Measurements from ENCODE around the gene ACOD1.

The ACOD1 gene

DNA sequence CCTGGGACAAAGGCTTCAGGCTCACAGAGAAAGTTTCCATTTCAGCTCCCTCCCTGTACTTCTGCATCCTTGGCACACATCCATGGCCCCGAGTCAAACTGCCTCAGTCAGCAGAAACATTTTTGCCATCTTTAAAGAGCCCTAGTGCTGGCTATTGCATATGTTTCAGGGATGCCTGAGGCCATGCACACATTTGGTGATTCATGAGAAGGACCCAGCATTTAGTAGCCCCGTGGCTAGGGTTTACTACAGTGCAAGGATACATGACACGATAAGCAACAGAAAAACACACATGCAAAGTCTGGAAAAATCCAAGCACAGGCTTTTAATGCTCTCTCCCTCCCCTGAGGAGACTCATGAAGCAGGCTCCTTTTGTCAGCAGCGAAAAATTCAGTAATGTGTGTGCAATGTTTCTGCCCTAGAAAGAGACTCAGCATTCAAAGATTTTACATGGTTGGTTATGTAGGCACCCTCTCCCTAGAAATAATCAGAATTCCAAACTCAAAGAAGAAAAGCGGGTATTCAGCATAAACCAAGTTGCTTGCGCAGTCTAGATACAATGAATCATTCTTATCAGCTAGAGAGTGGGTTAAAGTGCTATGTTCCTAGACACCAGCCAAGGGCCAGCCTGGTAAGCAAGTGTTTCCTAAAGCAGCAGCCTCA lies 17.6 kb downstream of the ACOD1 start:
- no peak overlapping the region for H3K4me3 ChIP-seq (ENCODE audit: control insufficient read depth, low read depth, low read length)
- TF ChIP-seq, protein P1, sequence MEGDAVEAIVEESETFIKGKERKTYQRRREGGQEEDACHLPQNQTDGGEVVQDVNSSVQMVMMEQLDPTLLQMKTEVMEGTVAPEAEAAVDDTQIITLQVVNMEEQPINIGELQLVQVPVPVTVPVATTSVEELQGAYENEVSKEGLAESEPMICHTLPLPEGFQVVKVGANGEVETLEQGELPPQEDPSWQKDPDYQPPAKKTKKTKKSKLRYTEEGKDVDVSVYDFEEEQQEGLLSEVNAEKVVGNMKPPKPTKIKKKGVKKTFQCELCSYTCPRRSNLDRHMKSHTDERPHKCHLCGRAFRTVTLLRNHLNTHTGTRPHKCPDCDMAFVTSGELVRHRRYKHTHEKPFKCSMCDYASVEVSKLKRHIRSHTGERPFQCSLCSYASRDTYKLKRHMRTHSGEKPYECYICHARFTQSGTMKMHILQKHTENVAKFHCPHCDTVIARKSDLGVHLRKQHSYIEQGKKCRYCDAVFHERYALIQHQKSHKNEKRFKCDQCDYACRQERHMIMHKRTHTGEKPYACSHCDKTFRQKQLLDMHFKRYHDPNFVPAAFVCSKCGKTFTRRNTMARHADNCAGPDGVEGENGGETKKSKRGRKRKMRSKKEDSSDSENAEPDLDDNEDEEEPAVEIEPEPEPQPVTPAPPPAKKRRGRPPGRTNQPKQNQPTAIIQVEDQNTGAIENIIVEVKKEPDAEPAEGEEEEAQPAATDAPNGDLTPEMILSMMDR (conservative IDR thresholded peaks at IDR 0.05; ENCODE audit: control insufficient read depth, insufficient read depth, low read depth, low read length): no peak
- DNase-seq (ENCODE audit: low read depth): peak; percentile 73

DNA sequence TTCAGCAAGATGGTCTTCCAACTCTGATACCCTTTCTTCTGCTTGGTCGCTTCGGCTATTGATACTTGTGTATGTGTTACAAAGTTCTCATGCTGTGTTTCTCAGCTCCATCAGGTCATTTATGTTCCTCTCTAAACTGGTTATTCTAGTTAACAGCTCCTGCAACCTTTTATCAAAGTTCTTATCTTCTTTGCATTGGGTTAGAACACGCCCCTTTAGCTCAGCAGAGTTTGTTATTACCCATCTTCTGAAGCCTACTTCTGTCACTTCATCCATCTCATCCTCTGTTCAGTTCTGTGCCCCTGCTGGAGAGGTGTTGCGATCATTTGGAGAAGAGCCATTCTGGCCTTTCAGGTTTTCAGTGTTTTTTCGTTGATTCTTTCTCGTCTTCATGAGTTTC lies 18.7 kb downstream of the ACOD1 start:
- TF ChIP-seq, protein P1 (conservative IDR thresholded peaks at IDR 0.05; ENCODE audit: control insufficient read depth, insufficient read depth, low read depth, low read length): no peak
- no peak for DNase-seq (ENCODE audit: low read depth)
- no peak overlapping the region for H3K4me3 ChIP-seq (ENCODE audit: control insufficient read depth, low read depth, low read length)

DNA sequence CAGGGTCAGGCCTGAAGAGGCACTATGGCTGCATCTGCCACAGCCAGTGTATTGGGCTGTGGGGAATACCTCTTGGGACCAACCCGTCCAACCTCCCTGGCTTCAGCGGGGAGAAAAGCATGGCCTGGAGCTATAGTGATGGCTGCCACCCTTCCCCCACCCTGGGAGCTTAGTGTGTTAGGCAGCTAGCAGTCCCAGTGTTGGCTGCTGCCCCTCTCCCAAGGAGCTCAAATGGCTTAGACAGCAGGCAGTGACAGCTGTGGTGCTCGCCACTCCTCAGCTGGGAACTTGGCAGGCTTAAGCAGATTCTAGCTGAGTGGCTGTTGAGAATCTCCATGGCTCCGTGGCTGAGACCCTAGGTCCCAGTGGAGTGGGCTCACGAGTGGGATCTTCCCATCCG lies 19.7 kb downstream of the ACOD1 start:
- TF ChIP-seq, protein P1 (conservative IDR thresholded peaks at IDR 0.05; ENCODE audit: control insufficient read depth, insufficient read depth, low read depth, low read length): no peak
- DNase-seq (ENCODE audit: low read depth): no peak
- H3K4me3 ChIP-seq (ENCODE audit: control insufficient read depth, low read depth, low read length): no peak overlapping the region

DNA sequence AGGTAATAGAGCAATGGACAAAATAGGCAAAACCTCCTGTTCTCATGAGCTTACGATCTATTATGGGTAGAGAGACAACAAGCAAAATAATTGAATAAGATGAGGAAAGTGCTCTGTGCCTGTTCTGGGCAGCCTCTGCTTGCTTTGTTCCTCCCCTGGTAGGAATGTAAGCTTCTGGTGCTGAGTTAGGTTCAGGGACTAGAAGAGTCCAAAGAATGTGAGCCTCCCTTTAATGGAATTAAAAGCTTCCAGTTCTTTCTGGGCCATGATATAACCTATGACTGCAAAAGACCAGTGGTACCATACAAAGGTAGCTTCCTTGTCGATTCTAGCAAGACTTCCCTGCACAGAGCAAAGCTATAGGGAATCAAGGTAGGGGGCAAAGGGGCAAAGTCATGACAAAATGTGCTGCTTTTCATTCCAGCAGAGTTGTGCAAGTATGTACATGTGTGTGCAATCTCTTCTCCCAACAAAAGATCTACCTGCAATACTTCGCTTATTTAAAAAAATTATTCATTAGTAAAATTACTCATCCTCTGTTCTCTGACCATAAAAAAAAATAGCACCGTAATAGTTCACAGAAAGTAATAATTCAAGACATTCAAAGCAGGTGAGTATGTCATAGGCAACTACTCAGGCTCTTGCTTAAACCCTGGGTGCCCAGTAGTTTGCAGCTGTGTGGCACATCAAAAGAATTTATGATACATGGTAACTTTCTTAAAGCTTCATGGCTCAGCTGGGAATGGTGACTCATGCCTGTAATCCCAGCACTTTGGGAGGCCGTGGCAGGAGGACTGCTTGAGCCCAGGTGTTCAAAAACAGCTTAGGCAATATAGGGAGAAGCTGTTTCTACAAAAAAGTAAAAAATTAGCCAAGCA lies 21.4 kb downstream of the ACOD1 start:
- peak; percentile 28 for DNase-seq (ENCODE audit: low read depth)
- TF ChIP-seq, protein P1 (conservative IDR thresholded peaks at IDR 0.05; ENCODE audit: control insufficient read depth, insufficient read depth, low read depth, low read length): no peak
- H3K4me3 ChIP-seq (ENCODE audit: control insufficient read depth, low read depth, low read length): no peak overlapping the region

DNA sequence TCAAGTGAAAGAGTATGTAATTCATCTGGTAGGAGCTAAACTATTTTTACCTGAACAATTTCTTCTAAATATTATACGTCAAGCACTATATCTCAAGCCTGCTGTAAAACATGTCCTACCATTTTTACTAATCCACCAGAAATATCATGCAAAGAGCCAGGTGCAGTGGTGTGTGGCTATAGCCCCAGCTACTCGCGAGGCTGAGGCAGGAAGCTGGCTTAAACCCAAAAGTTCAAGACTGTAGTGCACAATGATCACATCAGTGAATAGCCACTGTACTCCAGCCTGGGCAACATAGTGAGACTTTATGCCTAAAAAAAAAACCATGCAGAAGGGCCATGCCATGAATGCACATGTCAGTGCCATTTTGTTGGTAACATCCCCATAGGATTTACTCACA lies 22.9 kb downstream of the ACOD1 start:
- no peak overlapping the region for H3K4me3 ChIP-seq (ENCODE audit: control insufficient read depth, low read depth, low read length)
- no peak for DNase-seq (ENCODE audit: low read depth)
- TF ChIP-seq, protein P1 (conservative IDR thresholded peaks at IDR 0.05; ENCODE audit: control insufficient read depth, insufficient read depth, low read depth, low read length): no peak

DNA sequence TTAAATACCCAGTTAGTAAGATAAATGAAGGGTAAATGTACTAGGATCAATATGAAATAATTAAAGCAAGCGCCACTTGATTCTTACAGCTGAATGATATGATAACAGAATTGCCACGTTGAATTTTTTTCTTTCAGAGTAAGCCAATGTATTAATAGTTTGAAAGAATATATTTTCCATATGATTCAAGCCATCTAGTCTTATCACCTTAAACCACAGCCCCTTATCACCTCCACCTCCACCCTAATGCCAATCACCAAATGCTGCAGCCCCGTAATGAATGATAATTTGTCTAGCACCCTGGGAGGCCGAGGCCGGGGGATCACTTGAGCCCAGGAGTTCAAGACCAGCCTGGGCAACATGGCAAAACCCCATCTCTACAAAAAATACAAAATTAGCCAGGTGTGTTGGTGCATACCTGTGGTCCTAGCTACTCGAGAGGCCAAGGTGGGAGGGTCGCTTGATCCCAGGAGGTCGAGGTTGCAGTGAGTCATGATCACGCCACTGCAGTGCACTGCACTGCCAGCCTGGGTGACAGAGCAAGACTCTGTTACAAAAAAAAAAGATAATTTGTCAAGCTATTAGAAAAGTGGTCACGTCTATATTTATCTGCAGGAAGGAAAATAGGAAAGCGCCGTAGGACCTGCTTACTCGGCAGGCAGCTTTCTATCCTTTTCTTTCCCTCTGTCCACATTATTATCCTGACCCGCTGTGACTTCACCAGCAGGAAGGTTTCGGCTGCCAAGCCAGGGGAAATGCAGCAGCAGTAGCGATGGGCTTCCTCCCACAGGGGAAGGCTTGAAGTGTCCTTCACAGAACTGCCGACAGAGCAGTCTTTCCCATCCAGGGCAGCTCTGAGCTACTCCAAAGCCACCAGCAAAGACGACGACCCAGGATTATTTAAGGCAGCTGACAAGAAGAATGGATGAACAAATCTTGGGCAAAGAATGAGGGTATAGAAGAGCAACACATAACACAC lies 23.8 kb downstream of the ACOD1 start:
- TF ChIP-seq, protein P1 (conservative IDR thresholded peaks at IDR 0.05; ENCODE audit: control insufficient read depth, insufficient read depth, low read depth, low read length): no peak
- DNase-seq (ENCODE audit: low read depth): no peak
- H3K4me3 ChIP-seq (ENCODE audit: control insufficient read depth, low read depth, low read length): no peak overlapping the region

Data from fibroblast of mammary gland (primary cell).